HepG2 (cell line): ENCODE measurements around the gene SEMA3B. TPM values are rescaled to one million over a fixed set of nuclear protein-coding genes. Genes with fewer than 3 reads are reported as not detected.

ENCODE experiments used
- ARID2 ChIP-seq: sonication (generic); formaldehyde crosslinking; IDR thresholded peaks from 2 replicates; pipeline ENCODE4 v1.8.1; 2022; ENCODE audit warnings: mild to moderate bottlenecking, missing genetic modification reagents, borderline replicate concordance
- LRRFIP1 ChIP-seq: sonication (generic); formaldehyde crosslinking; conservative IDR thresholded peaks from 2 replicates; pipeline ENCODE4 v1.4.0; 2020; ENCODE audit warnings: missing genetic modification reagents
- MXD4 ChIP-seq: IDR thresholded peaks from 2 replicates; pipeline ENCODE4 v1.6.1; 2016; ENCODE audit warnings: mild to moderate bottlenecking, missing biosample characterization, missing genetic modification reagents
- PITX1 ChIP-seq: sonication (generic); formaldehyde crosslinking; IDR thresholded peaks from 2 replicates; pipeline ENCODE4 v1.5.1; 2020; ENCODE audit warnings: mild to moderate bottlenecking, missing genetic modification reagents
- RAD51 ChIP-seq: fragments of 450-650 bp; IDR thresholded peaks from 2 replicates; pipeline ENCODE4 v1.6.1; 2016; ENCODE audit warnings: borderline replicate concordance
- RCOR2 ChIP-seq: IDR thresholded peaks from 2 replicates; pipeline ENCODE4 v1.6.1; 2016; ENCODE audit warnings: missing biosample characterization, missing genetic modification reagents
- SIX4 ChIP-seq: sonication (generic); formaldehyde crosslinking; IDR thresholded peaks from 2 replicates; pipeline ENCODE4 v1.4.0; 2020; ENCODE audit warnings: missing genetic modification reagents
- TBL1XR1 ChIP-seq: fragments of 150-350 bp; IDR thresholded peaks from 2 replicates; pipeline ENCODE4 v1.6.1; 2014; ENCODE audit warnings: borderline replicate concordance, low read length; ENCODE audit not compliant: partially characterized antibody
- ZNF530 ChIP-seq: sonication (generic); formaldehyde crosslinking; IDR thresholded peaks from 2 replicates; pipeline ENCODE4 v1.5.0; 2020; ENCODE audit warnings: low read depth, mild to moderate bottlenecking, missing genetic modification reagents
- ZNF589 ChIP-seq: sonication (generic); formaldehyde crosslinking; conservative IDR thresholded peaks from 2 replicates; pipeline ENCODE4 v1.8.0; 2022; ENCODE audit warnings: mild to moderate bottlenecking, moderate library complexity, missing genetic modification reagents
- ZSCAN20 ChIP-seq: sonication (generic); formaldehyde crosslinking; IDR thresholded peaks from 2 replicates; pipeline ENCODE4 v1.4.0; 2020; ENCODE audit warnings: missing genetic modification reagents, mild to moderate bottlenecking, borderline replicate concordance
- polyA plus RNA-seq, 8 experiments: library from polyadenylated mRNA; depleted of rRNA in 3 of 8; stranded (reverse) in 7 of 8; unstranded in 1 of 8; fragments of >200 nt; fragmentation: Illumina TruSeq in 4 of 8; extraction: Trizol in 4 of 8; gene quantifications; 2 replicates each; pipeline versions ENCODE4 v1.2.1 to v1.2.3, GENCODE V29; 2011 to 2016; ENCODE audit warnings: low read depth in 4 of 8, missing spikeins in 1 of 8, mixed read lengths in 1 of 8; ENCODE audit not compliant: insufficient read depth in 1 of 8
- total RNA-seq, 5 experiments: library from RNA; depleted of rRNA; stranded (reverse); fragments of >200 nt; fragmentation: Illumina TruSeq; extraction: Trizol; gene quantifications; 2 replicates each; pipeline ENCODE4 v1.2.3, GENCODE V29; 2016; ENCODE audit warnings: low read depth in 1 of 5
- TF ChIP-seq, protein P1 (sequence below): sonication (generic); formaldehyde crosslinking; IDR thresholded peaks from 2 replicates; pipeline ENCODE4 v1.4.0; 2020; ENCODE audit warnings: missing genetic modification reagents
- TF ChIP-seq, protein P2 (sequence below): sonication (generic); formaldehyde crosslinking; IDR thresholded peaks from 2 replicates; pipeline ENCODE4 v1.4.0; 2020; ENCODE audit warnings: missing genetic modification reagents
- TF ChIP-seq, protein P3 (sequence below): sonication (generic); formaldehyde crosslinking; IDR thresholded peaks from 2 replicates; pipeline ENCODE4 v1.4.0; 2020; ENCODE audit warnings: mild to moderate bottlenecking, missing genetic modification reagents

Gene SEMA3B
- total and polyA plus RNA-seq, 2 of the 13 experiments (the other 11 are each of a cell fraction or from before 2014, with no cell fraction given), result 93.2 to 158 TPM

GRCh38 chr3:50319894-50320625 is 51.1 kb downstream of the SEMA3B start (continued):
- TF ChIP-seq, protein P1, sequence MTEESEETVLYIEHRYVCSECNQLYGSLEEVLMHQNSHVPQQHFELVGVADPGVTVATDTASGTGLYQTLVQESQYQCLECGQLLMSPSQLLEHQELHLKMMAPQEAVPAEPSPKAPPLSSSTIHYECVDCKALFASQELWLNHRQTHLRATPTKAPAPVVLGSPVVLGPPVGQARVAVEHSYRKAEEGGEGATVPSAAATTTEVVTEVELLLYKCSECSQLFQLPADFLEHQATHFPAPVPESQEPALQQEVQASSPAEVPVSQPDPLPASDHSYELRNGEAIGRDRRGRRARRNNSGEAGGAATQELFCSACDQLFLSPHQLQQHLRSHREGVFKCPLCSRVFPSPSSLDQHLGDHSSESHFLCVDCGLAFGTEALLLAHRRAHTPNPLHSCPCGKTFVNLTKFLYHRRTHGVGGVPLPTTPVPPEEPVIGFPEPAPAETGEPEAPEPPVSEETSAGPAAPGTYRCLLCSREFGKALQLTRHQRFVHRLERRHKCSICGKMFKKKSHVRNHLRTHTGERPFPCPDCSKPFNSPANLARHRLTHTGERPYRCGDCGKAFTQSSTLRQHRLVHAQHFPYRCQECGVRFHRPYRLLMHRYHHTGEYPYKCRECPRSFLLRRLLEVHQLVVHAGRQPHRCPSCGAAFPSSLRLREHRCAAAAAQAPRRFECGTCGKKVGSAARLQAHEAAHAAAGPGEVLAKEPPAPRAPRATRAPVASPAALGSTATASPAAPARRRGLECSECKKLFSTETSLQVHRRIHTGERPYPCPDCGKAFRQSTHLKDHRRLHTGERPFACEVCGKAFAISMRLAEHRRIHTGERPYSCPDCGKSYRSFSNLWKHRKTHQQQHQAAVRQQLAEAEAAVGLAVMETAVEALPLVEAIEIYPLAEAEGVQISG (CRISPR knock-in tag), result no peak
- TF ChIP-seq, protein P2, sequence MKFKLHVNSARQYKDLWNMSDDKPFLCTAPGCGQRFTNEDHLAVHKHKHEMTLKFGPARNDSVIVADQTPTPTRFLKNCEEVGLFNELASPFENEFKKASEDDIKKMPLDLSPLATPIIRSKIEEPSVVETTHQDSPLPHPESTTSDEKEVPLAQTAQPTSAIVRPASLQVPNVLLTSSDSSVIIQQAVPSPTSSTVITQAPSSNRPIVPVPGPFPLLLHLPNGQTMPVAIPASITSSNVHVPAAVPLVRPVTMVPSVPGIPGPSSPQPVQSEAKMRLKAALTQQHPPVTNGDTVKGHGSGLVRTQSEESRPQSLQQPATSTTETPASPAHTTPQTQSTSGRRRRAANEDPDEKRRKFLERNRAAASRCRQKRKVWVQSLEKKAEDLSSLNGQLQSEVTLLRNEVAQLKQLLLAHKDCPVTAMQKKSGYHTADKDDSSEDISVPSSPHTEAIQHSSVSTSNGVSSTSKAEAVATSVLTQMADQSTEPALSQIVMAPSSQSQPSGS (CRISPR knock-in tag), result no peak
- TF ChIP-seq TBL1XR1 (no peak), PITX1 (CRISPR knock-in tag) (no peak), SIX4 (CRISPR knock-in tag) (no peak), MXD4 (CRISPR knock-in tag) (no peak), ZSCAN20 (no peak), RAD51 (no peak), ZNF589 (no peak), LRRFIP1 (CRISPR knock-in tag) (no peak), ZNF530 (CRISPR knock-in tag) (0 out of 2 replicates have a peak, but pooled peaks have one; percentile 29), ARID2 (CRISPR knock-in tag) (no peak), RCOR2 (CRISPR knock-in tag) (no peak)
- TF ChIP-seq, protein P3, sequence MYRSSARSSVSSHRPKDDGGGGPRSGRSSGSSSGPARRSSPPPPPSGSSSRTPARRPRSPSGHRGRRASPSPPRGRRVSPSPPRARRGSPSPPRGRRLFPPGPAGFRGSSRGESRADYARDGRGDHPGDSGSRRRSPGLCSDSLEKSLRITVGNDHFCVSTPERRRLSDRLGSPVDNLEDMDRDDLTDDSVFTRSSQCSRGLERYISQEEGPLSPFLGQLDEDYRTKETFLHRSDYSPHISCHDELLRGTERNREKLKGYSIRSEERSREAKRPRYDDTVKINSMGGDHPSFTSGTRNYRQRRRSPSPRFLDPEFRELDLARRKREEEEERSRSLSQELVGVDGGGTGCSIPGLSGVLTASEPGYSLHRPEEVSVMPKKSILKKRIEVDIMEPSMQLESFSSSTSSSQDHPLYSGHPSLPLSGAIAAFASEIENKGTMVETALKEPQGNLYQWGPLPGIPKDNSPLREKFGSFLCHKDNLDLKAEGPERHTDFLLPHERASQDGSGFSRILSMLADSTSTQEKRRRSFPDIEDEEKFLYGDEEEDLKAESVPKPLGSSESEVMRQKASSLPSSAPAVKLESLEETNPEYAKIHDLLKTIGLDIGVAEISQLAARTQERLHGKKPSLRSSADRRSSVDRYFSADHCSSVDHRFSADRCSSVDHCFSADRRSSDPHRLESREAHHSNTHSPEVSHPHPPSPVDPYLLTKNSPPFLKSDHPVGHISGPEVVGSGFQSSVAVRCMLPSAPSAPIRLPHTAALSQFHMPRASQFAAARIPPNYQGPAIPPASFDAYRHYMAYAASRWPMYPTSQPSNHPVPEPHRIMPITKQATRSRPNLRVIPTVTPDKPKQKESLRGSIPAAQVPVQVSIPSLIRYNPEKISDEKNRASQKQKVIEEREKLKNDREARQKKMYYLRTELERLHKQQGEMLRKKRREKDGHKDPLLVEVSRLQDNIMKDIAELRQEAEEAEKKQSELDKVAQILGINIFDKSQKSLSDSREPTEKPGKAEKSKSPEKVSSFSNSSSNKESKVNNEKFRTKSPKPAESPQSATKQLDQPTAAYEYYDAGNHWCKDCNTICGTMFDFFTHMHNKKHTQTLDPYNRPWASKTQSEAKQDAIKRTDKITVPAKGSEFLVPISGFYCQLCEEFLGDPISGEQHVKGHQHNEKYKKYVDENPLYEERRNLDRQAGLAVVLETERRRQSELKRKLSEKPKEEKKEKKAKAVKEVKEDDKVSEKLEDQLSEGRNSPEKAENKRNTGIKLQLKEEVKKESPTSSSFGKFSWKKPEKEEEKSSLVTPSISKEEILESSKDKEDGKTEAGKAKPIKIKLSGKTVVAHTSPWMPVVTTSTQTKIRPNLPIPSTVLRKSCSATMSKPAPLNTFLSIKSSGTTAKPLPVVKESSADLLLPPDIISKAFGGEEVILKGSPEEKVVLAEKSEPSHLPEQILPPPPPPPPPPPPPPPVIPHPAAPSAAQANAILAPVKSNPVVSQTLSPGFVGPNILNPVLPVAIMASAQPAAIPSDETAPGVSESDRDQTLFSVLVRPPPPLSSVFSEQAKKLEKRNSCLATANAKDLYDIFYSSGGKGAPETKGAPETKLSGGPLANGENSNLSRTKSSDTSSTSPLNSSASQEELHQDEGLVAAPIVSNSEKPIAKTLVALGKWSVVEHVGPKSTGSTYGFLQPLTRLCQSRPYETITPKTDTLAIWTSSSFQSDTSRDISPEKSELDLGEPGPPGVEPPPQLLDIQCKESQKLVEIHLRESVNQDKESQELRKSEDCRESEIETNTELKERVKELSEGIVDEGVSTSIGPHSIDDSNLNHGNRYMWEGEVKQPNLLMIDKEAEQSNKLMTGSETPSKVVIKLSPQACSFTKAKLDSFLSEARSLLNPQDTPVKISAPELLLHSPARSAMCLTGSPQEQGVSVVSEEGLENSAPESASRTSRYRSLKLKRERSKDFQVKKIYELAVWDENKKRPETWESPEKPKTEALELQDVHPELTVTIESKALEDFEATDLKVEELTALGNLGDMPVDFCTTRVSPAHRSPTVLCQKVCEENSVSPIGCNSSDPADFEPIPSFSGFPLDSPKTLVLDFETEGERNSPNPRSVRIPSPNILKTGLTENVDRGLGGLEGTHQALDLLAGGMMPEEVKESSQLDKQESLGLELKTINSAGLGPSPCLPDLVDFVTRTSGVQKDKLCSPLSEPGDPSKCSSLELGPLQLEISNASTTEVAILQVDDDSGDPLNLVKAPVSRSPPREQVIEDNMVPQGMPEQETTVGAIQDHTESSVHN (CRISPR knock-in tag), result no peak
